Stomach (tissue), 9 donors: ENCODE measurements around the gene CARD10. TPM values are rescaled to one million over a fixed set of nuclear protein-coding genes. Genes with fewer than 3 reads are reported as not detected.
A peak's percentile ranks its signal among the peaks of the same experiment; 100 is the strongest.

Experiments
- DNase-seq, 2 donors: peaks; one replicate each; pipeline versions ENCODE4 v3.0.0 to v3.0.0-alpha.2; 2013 to 2019
- H3K27ac ChIP-seq, 5 donors: fragments of 200-600 bp in 4 of 5; sonication (generic) in 4 of 5; one replicate each; pipeline ENCODE4 v1.5.1; 2013 to 2019; ENCODE audit warnings: mild to moderate bottlenecking in 1 of 5, moderate library complexity in 1 of 5
- H3K27me3 ChIP-seq, 3 donors: fragments of 200-600 bp; sonication (generic); one replicate each; pipeline ENCODE4 v1.5.1; 2017 to 2019; ENCODE audit warnings: mixed run types in 1 of 3
- H3K36me3 ChIP-seq, 4 donors: fragments of 200-600 bp; sonication (generic); 1 replicate in 3 of 4; 2 replicates in 1 of 4; pipeline ENCODE4 v1.5.1; 2016 to 2019
- H3K4me1 ChIP-seq, 4 donors: fragments of 200-600 bp; sonication (generic); one replicate each; pipeline ENCODE4 v1.5.1; 2016 to 2019
- H3K4me3 ChIP-seq, 4 donors: fragments of 200-600 bp; sonication (generic) in 3 of 4; one replicate each; pipeline ENCODE4 v1.5.1; 2016 to 2019; ENCODE audit warnings: mild to moderate bottlenecking in 1 of 4
- H3K9me3 ChIP-seq, 4 donors: fragments of 200-600 bp; sonication (generic); one replicate each; pipeline ENCODE4 v1.5.1; 2016 to 2019
- CTCF ChIP-seq, 7 experiments: fragments of 450-650 bp in 4 of 7; fragments of 200-600 bp in 3 of 7; sonication (generic) in 3 of 7; IDR thresholded peaks; one replicate each; pipeline ENCODE4 v1.5.1; 2016 to 2019; ENCODE audit warnings: antibody characterized with exemption in 7 of 7, control low read depth in 2 of 7, mild to moderate bottlenecking in 1 of 7
- EP300 ChIP-seq: sonication (generic); formaldehyde crosslinking; IDR thresholded peaks from one replicate; pipeline ENCODE4 v1.6.1; 2017; ENCODE audit warnings: antibody characterized with exemption
- POLR2A ChIP-seq, 4 donors: fragments of 450-650 bp; IDR thresholded peaks; one replicate each; pipeline ENCODE4 v1.6.1; 2016; ENCODE audit warnings: antibody characterized with exemption in 4 of 4, control low read depth in 2 of 4, mild to moderate bottlenecking in 1 of 4, moderate library complexity in 1 of 4
- POLR2AphosphoS5 ChIP-seq, 3 donors: sonication (generic); formaldehyde crosslinking; IDR thresholded peaks; one replicate each; pipeline ENCODE4 v1.6.1; 2016; ENCODE audit warnings: antibody characterized with exemption in 3 of 3
- WGBS, 5 donors: extraction: QIAGEN DNeasy Blood & Tissue Kit in 3 of 5; methylation state at CpG; one replicate each; pipeline versions ENCODE4 v1.1.5 to v1.1.7; 2013 to 2018; 5-methylcytosine and 5-hydroxymethylcytosine counted together
- intact Hi-C: fragments of 100-400 bp; cut with DNase I; formaldehyde crosslinking; loops from one replicate; pipeline ENCODE4 v1.15.1; 2023; ENCODE audit warnings: low total_unique reads
- polyA plus RNA-seq, 3 donors: library from polyadenylated mRNA; stranded (reverse); fragments of 200-250 nt; gene quantifications; one replicate each; pipeline ENCODE4 v1.2.3, GENCODE V29; 2013
- total RNA-seq, 5 donors: library from RNA; depleted of rRNA; stranded (reverse); fragments of >200 nt; gene quantifications; one replicate each; pipeline versions ENCODE4 v1.1.0 to v1.2.3, GENCODE V29; 2014 to 2016
- donor health status: healthy with polysubstance abuse.
- donor health status: Bipolar disorder and iron deficiency.
- donor health status: healthy.

Gene CARD10
- total and polyA plus RNA-seq, 8 donors = 5.5 to 120 (median 15.7) TPM

GRCh38 chr22:37559901-37560607 is 40.8 kb upstream of the CARD10 start, which contains the start of gene CDC42EP1:
CDC42EP1 (plus strand) TSS chr22:37560480; CDS start chr22:37566350, 5,870 bp downstream.
- TF ChIP-seq POLR2A (IDR thresholded peaks at IDR 0.05) (no peak), POLR2AphosphoS5 (IDR thresholded peaks at IDR 0.05) (peak in 2 of 3 donors; percentile 29 to 66)
- intact Hi-C loops = no loop called here
- Histone ChIP-seq H3K9me3 (no peaks in the 10 kb centered on the region), H3K27ac (peak within 1 kb of the TSS; percentile 98 to 100 (median 99)), H3K36me3 (no peaks in the 10 kb centered on the region), H3K4me3 (peak within 1 kb of the TSS; percentile 60 to 97 (median 75)), H3K4me1 (peaks cover 59 to 81% (median 74%) of the 10 kb centered on the region in 4 donors), H3K27me3 (peaks cover 0 to 25% (median 0%) of the 10 kb centered on the region in 3 donors)
- 2 to 8% (median 5%) methylated on average over 25 to 75 of the region's 76 CpGs for WGBS, 5 donors
- DNase-seq = peak; percentile 74 to 89

GRCh38 chr22:37559521-37559900 is 40.3 kb upstream of the CARD10 start:
- Histone ChIP-seq H3K9me3 (no peaks in the 10 kb centered on the region), H3K27me3 (peaks cover 0 to 25% (median 0%) of the 10 kb centered on the region in 3 donors), H3K36me3 (no peaks in the 10 kb centered on the region), H3K4me1 (peaks cover 56 to 75% (median 68%) of the 10 kb centered on the region in 4 donors), H3K27ac (peak overlapping the region; percentile 98 to 100 (median 99)), H3K4me3 (peak overlapping the region; percentile 60 to 97 (median 75))
- intact Hi-C loops = no loop called here
- no peak for DNase-seq
- TF ChIP-seq CTCF (IDR thresholded peaks at IDR 0.05) = no peak
- TF ChIP-seq POLR2AphosphoS5 (IDR thresholded peaks at IDR 0.05) = no peak
- WGBS, 5 donors = 28 to 60% (median 42%) methylated on average over 5 to 6 of the region's 6 CpGs

- Histone ChIP-seq H3K36me3 (no peaks in the 10 kb centered on the region), H3K27me3 (peaks cover 0 to 25% (median 0%) of the 10 kb centered on the region in 3 donors), H3K4me3 (no peak overlapping the region), H3K9me3 (no peaks in the 10 kb centered on the region), H3K4me1 (peaks cover 49 to 68% (median 61%) of the 10 kb centered on the region in 4 donors), H3K27ac (peak overlapping the region; percentile 98 to 100 (median 99))
- WGBS, 5 donors = 47 to 70% (median 66%) methylated on average over 7 of the region's 7 CpGs
- intact Hi-C loops = no loop called here
- TF ChIP-seq POLR2A (IDR thresholded peaks at IDR 0.05) (no peak), POLR2AphosphoS5 (IDR thresholded peaks at IDR 0.05) (no peak), CTCF (IDR thresholded peaks at IDR 0.05) (no peak), EP300 (no peak)
- no peak for DNase-seq
These were observed 39.6 kb upstream of the CARD10 start for GRCh38 chr22:37558815-37559214.

GRCh38 chr22:37557321-37558001 is 38.2 kb upstream of the CARD10 start:
- intact Hi-C loops = no loop called here
- Histone ChIP-seq H3K36me3 (no peaks in the 10 kb centered on the region), H3K4me1 (peaks cover 45 to 58% (median 52%) of the 10 kb centered on the region in 4 donors), H3K27ac (peak overlapping the region; percentile 98 to 100 (median 99)), H3K9me3 (no peaks in the 10 kb centered on the region), H3K27me3 (peaks cover 0 to 21% (median 0%) of the 10 kb centered on the region in 3 donors), H3K4me3 (no peak overlapping the region)
- TF ChIP-seq POLR2A (IDR thresholded peaks at IDR 0.05) (no peak), POLR2AphosphoS5 (IDR thresholded peaks at IDR 0.05) (peak; percentile 19 to 83 (median 78))
- 39 to 63% (median 50%) methylated on average over 7 of the region's 7 CpGs for WGBS, 5 donors
- peak in 1 of 2 donors; percentile 80 for DNase-seq

- DNase-seq = peak in 1 of 2 donors; percentile 66
- no peaks in the 10 kb centered on the region for H3K9me3 ChIP-seq
- peak overlapping the region; percentile 98 to 100 (median 99) for H3K27ac ChIP-seq
- peaks cover 0 to 14% (median 0%) of the 10 kb centered on the region in 3 donors for H3K27me3 ChIP-seq
- 0 to 12% (median 7%) methylated on average over 5 of the region's 5 CpGs for WGBS, 5 donors
- H3K4me3 ChIP-seq = no peak overlapping the region
- H3K4me1 ChIP-seq = peaks cover 44 to 58% (median 52%) of the 10 kb centered on the region in 4 donors
- no peaks in the 10 kb centered on the region for H3K36me3 ChIP-seq
- TF ChIP-seq CTCF (IDR thresholded peaks at IDR 0.05) = no peak
- no peak for TF ChIP-seq POLR2AphosphoS5 (IDR thresholded peaks at IDR 0.05)
- intact Hi-C loops = no loop called here
These were observed 37.5 kb upstream of the CARD10 start for GRCh38 chr22:37556710-37557109.
